Thyroid gland (tissue), 4 donors: ENCODE measurements around the gene KIAA0232. TPM values are rescaled to one million over a fixed set of nuclear protein-coding genes. Genes with fewer than 3 reads are reported as not detected.

Experiments used
- DNase-seq, 2 donors: peaks; one replicate each; pipeline ENCODE4 v3.0.0-alpha.2; 2019
- H3K27ac ChIP-seq, 3 donors: fragments of 200-600 bp; sonication (generic); 1 replicate in 2 of 3; 2 replicates in 1 of 3; pipeline ENCODE4 v1.5.1; 2016 to 2019; ENCODE audit warnings: mild to moderate bottlenecking in 1 of 3, moderate library complexity in 1 of 3
- H3K27me3 ChIP-seq: fragments of 200-600 bp; sonication (generic); one replicate; pipeline ENCODE4 v1.5.1; 2019
- H3K36me3 ChIP-seq, 2 donors: fragments of 200-600 bp; sonication (generic); one replicate each; pipeline ENCODE4 v1.5.1; 2016 to 2019
- H3K4me1 ChIP-seq, 2 donors: fragments of 200-600 bp; sonication (generic); one replicate each; pipeline ENCODE4 v1.5.1; 2017 to 2019
- H3K4me3 ChIP-seq, 3 donors: fragments of 200-600 bp; sonication (generic); replicated peaks in 1 of 3; 1 replicate in 2 of 3; 2 replicates in 1 of 3; pipeline ENCODE4 v1.5.1; 2016; ENCODE audit warnings: mild to moderate bottlenecking in 1 of 3
- H3K9me3 ChIP-seq: fragments of 200-600 bp; sonication (generic); one replicate; pipeline ENCODE4 v1.5.1; 2017
- CTCF ChIP-seq, 6 experiments: fragments of 200-600 bp in 3 of 6; fragments of 450-650 bp in 3 of 6; sonication (generic) in 3 of 6; IDR thresholded peaks; one replicate each; pipeline ENCODE4 v1.5.1; 2016 to 2019; ENCODE audit warnings: antibody characterized with exemption in 6 of 6, mild to moderate bottlenecking in 2 of 6, inconsistent platforms in 1 of 6, moderate library complexity in 1 of 6
- POLR2A ChIP-seq, 2 donors: fragments of 450-650 bp; IDR thresholded peaks; one replicate each; pipeline ENCODE4 v1.6.1; 2017; ENCODE audit warnings: antibody characterized with exemption in 2 of 2, mild to moderate bottlenecking in 2 of 2, moderate library complexity in 1 of 2
- WGBS, 2 donors: methylation state at CpG; one replicate each; pipeline ENCODE4 v1.1.5; 2017; 5-methylcytosine and 5-hydroxymethylcytosine counted together
- intact Hi-C: fragments of 100-400 bp; cut with DNase I; formaldehyde crosslinking; loops from one replicate; pipeline ENCODE4 v1.15.1; 2023
- total RNA-seq, 4 donors: library from RNA; depleted of rRNA; stranded (reverse); fragments of >200 nt; gene quantifications; one replicate each; pipeline ENCODE4 v1.2.3, GENCODE V29; 2016

Gene KIAA0232
- total RNA-seq, 4 donors from 2014 or later = 37.1 to 73.2 (median 50.6) TPM

DNA sequence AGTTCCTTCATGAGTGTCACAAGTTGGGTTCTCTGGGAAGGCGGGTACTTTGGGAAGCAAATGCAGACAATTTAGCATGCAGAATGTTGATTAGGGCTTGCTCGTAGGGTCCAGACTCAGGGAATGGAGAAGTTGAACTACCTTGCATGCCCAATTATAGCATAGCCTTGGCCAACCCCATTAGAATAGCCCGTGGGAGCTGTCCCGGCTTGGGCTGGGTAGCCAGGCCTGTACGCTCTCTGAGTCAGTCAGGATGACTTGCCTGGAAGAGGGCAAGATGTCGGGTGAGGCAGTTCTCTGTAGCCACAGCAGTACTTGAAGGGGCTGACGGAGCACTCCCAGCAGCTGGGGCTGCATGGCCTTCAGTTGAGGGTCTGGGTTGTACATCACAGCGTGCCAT is 19.5 kb downstream of the KIAA0232 start:
- Histone ChIP-seq H3K9me3 (no peaks in the 10 kb centered on the region), H3K27ac (no peak overlapping the region), H3K4me3 (no peak overlapping the region), H3K27me3 (no peaks in the 10 kb centered on the region), H3K4me1 (peaks cover 0 to 4% of the 10 kb centered on the region in 2 donors), H3K36me3 (no peaks in the 10 kb centered on the region)
- whole genome bisulfite sequencing, 2 donors = 98% methylated on average over 7 to 8 of the region's 8 CpGs
- TF ChIP-seq POLR2A (IDR thresholded peaks at IDR 0.05) = no peak
- TF ChIP-seq CTCF (IDR thresholded peaks at IDR 0.05) = no peak
- intact Hi-C loops = no loop called here
- DNase-seq = no peak

DNA sequence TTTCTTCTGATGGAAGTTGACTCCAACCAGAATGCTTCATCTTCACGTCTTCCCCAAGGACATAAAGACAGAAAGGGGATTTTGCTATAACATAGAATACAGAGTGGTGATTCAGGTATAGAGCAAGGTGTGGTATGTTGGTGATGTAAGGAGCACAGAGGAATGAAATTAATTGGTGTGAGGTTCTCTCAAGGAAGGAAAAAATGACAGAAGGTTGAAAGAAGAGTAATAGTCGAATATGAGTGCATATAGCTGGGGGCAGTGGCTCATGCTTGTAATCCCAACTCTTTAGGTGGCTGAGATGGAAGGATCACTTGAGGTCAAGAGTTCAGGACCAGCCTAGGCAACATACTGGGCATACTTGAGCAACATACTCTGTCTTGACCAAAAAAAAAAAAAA is 20.1 kb downstream of the KIAA0232 start:
- no peaks in the 10 kb centered on the region for H3K27me3 ChIP-seq
- H3K9me3 ChIP-seq = no peaks in the 10 kb centered on the region
- H3K4me1 ChIP-seq = peaks cover 1 to 4% of the 10 kb centered on the region in 2 donors
- intact Hi-C loops = no loop called here
- TF ChIP-seq CTCF (IDR thresholded peaks at IDR 0.05) = no peak
- TF ChIP-seq POLR2A (IDR thresholded peaks at IDR 0.05) = no peak
- WGBS, 2 donors = 93 to 95% methylated on average over 2 of the region's 2 CpGs
- DNase-seq = no peak
- no peaks in the 10 kb centered on the region for H3K36me3 ChIP-seq
- no peak overlapping the region for H3K27ac ChIP-seq
- no peak overlapping the region for H3K4me3 ChIP-seq

DNA sequence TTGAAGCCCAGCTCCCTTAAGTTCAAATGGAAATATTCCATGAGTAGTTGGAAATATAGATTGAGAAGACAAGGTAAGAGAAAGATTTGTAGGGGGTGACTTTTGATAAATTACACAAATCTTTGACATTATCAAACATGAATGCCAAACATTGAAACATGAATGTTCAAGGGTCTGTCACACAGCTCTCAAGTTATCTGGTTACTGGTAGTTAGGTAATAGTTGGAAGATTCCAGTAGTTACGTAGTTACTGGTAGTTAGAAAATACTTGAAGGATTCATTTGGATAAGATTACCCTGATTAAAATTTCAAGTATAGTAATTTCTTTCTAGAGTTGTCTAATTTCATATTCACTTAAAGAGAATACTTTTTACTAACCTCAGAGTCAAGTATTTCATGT is 20.7 kb downstream of the KIAA0232 start:
- H3K27ac ChIP-seq = no peak overlapping the region
- no peak for DNase-seq
- H3K9me3 ChIP-seq = no peaks in the 10 kb centered on the region
- H3K4me3 ChIP-seq = no peak overlapping the region
- no peaks in the 10 kb centered on the region for H3K27me3 ChIP-seq
- H3K36me3 ChIP-seq = no peaks in the 10 kb centered on the region
- H3K4me1 ChIP-seq = peaks cover 4% of the 10 kb centered on the region in 2 donors
- WGBS, 2 donors = 95 to 100% methylated on average over 1 of the region's 1 CpG
- intact Hi-C loops = no loop called here
- no peak for TF ChIP-seq CTCF (IDR thresholded peaks at IDR 0.05)
- no peak for TF ChIP-seq POLR2A (IDR thresholded peaks at IDR 0.05)

DNA sequence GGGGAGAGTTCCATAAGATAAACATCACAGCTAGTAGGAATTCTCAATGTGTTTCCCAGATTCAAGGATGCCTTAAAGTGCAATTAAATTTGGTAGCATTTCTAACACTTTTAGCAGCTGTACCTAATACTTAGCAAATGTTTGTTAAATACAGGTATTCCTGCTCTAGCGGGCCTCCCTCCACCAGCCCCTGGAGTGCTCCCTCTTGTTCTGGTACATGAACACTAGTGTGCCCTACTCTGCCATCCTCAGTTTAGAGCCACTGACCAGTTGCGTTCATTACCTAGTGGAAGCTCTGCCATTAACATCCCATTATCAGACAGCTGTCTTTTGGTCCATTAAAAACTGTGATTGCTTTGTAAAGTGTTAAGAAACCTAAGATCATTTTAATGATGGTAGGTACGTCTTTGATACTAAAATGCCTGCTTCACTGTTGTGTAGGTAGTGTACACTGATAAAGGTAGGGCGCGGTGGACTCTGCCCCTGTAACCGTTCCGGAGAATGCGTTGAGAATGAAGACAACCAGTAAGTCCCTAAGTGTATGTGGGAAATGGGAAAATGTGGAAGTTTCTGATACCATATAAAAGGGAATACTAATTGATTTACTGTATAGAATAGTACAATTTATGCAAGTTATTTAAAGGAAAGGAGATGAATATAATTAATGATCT is 21.7 kb downstream of the KIAA0232 start:
- 94 to 96% methylated on average over 8 of the region's 8 CpGs for WGBS, 2 donors
- Histone ChIP-seq H3K27ac (no peak overlapping the region), H3K4me1 (peaks cover 4% of the 10 kb centered on the region in 2 donors), H3K9me3 (no peaks in the 10 kb centered on the region), H3K4me3 (no peak overlapping the region), H3K36me3 (no peaks in the 10 kb centered on the region), H3K27me3 (no peaks in the 10 kb centered on the region)
- intact Hi-C loops = no loop called here
- TF ChIP-seq CTCF (IDR thresholded peaks at IDR 0.05) (no peak), POLR2A (IDR thresholded peaks at IDR 0.05) (no peak)
- DNase-seq = no peak

DNA sequence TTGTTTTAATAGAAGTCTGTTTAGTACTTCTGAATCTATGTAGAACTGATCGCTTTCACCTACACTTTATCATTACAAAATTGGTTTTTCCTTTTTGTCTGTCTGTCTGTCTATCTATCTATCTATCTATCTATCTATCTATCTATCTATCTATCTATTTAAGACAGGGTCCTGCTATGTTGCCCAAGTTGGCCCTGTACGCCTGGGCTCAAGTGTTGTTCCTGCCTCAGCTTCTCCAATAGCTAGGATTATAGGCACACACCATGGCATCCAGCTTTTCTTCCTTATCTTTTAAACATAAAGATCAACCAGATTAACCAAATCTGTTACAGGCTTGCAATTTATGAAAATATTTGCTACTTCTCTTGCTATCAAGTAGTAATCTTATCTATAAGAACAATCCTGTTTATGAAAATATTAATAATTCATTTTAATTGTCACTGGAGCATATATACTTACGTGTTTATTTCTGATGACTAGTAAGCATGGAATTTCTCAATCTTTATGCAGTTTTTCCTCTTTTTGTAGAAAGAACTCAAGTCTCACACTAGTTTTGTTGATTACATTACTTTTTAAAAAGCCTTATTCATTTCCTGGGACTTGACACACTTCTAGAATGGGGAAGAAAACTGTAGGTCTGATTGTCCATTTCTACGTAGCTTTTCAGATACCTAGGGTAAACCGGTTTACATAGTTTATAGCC is 24.5 kb downstream of the KIAA0232 start:
- no peak overlapping the region for H3K27ac ChIP-seq
- H3K27me3 ChIP-seq = no peaks in the 10 kb centered on the region
- no peaks in the 10 kb centered on the region for H3K9me3 ChIP-seq
- no peak for DNase-seq
- no peaks in the 10 kb centered on the region for H3K36me3 ChIP-seq
- TF ChIP-seq POLR2A (IDR thresholded peaks at IDR 0.05) (no peak), CTCF (IDR thresholded peaks at IDR 0.05) (no peak)
- intact Hi-C loops = no loop called here
- H3K4me1 ChIP-seq = peaks cover 0 to 4% of the 10 kb centered on the region in 2 donors
- H3K4me3 ChIP-seq = no peak overlapping the region
- WGBS, 2 donors = 93 to 95% methylated on average over 5 of the region's 5 CpGs
